Lung (tissue), 12 donors: ENCODE results near the gene PRKCA. TPM values are rescaled to one million over a fixed set of nuclear protein-coding genes. Genes with fewer than 3 reads are reported as not detected.

ENCODE experiments used
- ATAC-seq: fragments of 200-7000 bp; cut with Tn5 transposase; one replicate; pipeline ENCODE4 v1.9.1; 2020; ENCODE audit warnings: moderate number of reproducible peaks; ENCODE audit not compliant: insufficient read depth, low FRiP score
- DNase-seq, 3 donors: peaks; one replicate each; pipeline ENCODE4 v3.0.0-alpha.2; 2013 to 2017
- H3K27ac ChIP-seq, 2 donors: one replicate each; pipeline ENCODE4 v1.5.1; 2013; ENCODE audit warnings: mild to moderate bottlenecking in 2 of 2, moderate library complexity in 2 of 2, control low read depth in 1 of 2, inconsistent platforms in 1 of 2, low read depth in 1 of 2, low read length in 1 of 2
- H3K27me3 ChIP-seq, 3 donors: one replicate each; pipeline ENCODE4 v1.5.1; 2013; ENCODE audit warnings: low read length in 2 of 3; ENCODE audit not compliant: control insufficient read depth in 3 of 3, insufficient read depth in 3 of 3
- H3K36me3 ChIP-seq, 4 donors: one replicate each; pipeline ENCODE4 v1.5.1; 2013; ENCODE audit warnings: low read length in 4 of 4, mild to moderate bottlenecking in 1 of 4, moderate library complexity in 1 of 4; ENCODE audit not compliant: control insufficient read depth in 4 of 4, insufficient read depth in 4 of 4
- H3K4me1 ChIP-seq, 5 donors: one replicate each; pipeline ENCODE4 v1.5.1; 2013; ENCODE audit warnings: low read length in 5 of 5, mild to moderate bottlenecking in 2 of 5, moderate library complexity in 1 of 5; ENCODE audit not compliant: control insufficient read depth in 5 of 5, insufficient read depth in 5 of 5
- H3K4me3 ChIP-seq: one replicate; pipeline ENCODE4 v1.5.1; 2013; ENCODE audit warnings: mild to moderate bottlenecking, control low read depth, moderate library complexity
- H3K9ac ChIP-seq, 2 donors: one replicate each; pipeline ENCODE4 v1.5.1; 2013; ENCODE audit warnings: low read length in 2 of 2, control low read depth in 1 of 2; ENCODE audit not compliant: insufficient read depth in 1 of 2
- H3K9me3 ChIP-seq, 4 donors: one replicate each; pipeline ENCODE4 v1.5.1; 2013; ENCODE audit warnings: low read length in 3 of 4, mild to moderate bottlenecking in 1 of 4, moderate library complexity in 1 of 4; ENCODE audit not compliant: control insufficient read depth in 4 of 4, insufficient read depth in 3 of 4
- CTCF ChIP-seq: IDR thresholded peaks from 2 replicates; pipeline ENCODE4 v1.5.1; 2012; ENCODE audit warnings: mild to moderate bottlenecking; ENCODE audit errors: control extremely low read depth, extremely low read depth
- WGBS, 2 donors: extraction: QIAGEN DNeasy Blood & Tissue Kit; methylation state at CpG; one replicate each; pipeline ENCODE4 v1.1.7; 2013; 5-methylcytosine and 5-hydroxymethylcytosine counted together
- polyA plus RNA-seq, 2 donors: library from polyadenylated mRNA; stranded (reverse); fragments of 200-250 nt; gene quantifications; one replicate each; pipeline ENCODE4 v1.2.1, GENCODE V29; 2013
- total RNA-seq, 2 donors: library from RNA; depleted of rRNA in 1 of 2; stranded (reverse); fragments of >200 nt in 1 of 2; gene quantifications; one replicate each; pipeline ENCODE4 v1.2.1, GENCODE V29; 2014 to 2021
- donor health status: control.
- donor health status: control.
- donor health status: Bipolar disorder and iron deficiency.
- donor health status: healthy.
- donor health status: DM: yes; HTN: yes; CAD: no.

PRKCA gene
- total and polyA plus RNA-seq, 4 donors = 3.4 to 34.8 (median 13.8) TPM

- DNase-seq (peak in 1 of 3 donors; percentile 26), ATAC-seq (no peak)
- H3K36me3 ChIP-seq = peaks cover 0 to 11% (median 4%) of the 10 kb centered on the region in 4 donors
These were observed 482.4 kb downstream of the PRKCA start for GRCh38 chr17:66784621-66785364.

GRCh38 chr17:66786107-66786506 is 483.7 kb downstream of the PRKCA start:
- H3K27ac ChIP-seq = no peak overlapping the region
- H3K9ac ChIP-seq = no peak overlapping the region
- H3K36me3 ChIP-seq = peaks cover 0 to 11% (median 4%) of the 10 kb centered on the region in 4 donors
- no peaks in the 10 kb centered on the region for H3K27me3 ChIP-seq
- H3K9me3 ChIP-seq = peaks cover 0 to 6% (median 0%) of the 10 kb centered on the region in 4 donors
- H3K4me1 ChIP-seq = no peaks in the 10 kb centered on the region
- TF ChIP-seq CTCF = no peak
- DNase-seq = no peak
- H3K4me3 ChIP-seq = no peak overlapping the region
- ATAC-seq = no peak
- 85 to 90% methylated on average over 10 of the region's 10 CpGs for WGBS, 2 donors

More at GRCh38 chr17:66784621-66785364, 482.4 kb downstream of the PRKCA start:
- H3K27me3 ChIP-seq = no peaks in the 10 kb centered on the region
- H3K27ac ChIP-seq = no peak overlapping the region
- TF ChIP-seq CTCF = no peak
- no peak overlapping the region for H3K9ac ChIP-seq
- H3K4me3 ChIP-seq = no peak overlapping the region
- peaks cover 0 to 1% (median 0%) of the 10 kb centered on the region in 5 donors for H3K4me1 ChIP-seq
- WGBS, 2 donors = 79 to 92% methylated on average over 10 to 11 of the region's 11 CpGs
- H3K9me3 ChIP-seq = peaks cover 0 to 6% (median 0%) of the 10 kb centered on the region in 4 donors

- DNase-seq = no peak
- 82 to 86% methylated on average over 3 of the region's 3 CpGs for WGBS, 2 donors
- ATAC-seq = no peak
These were observed 485.5 kb downstream of the PRKCA start for GRCh38 chr17:66787914-66788313.

More at GRCh38 chr17:66787914-66788313, 485.5 kb downstream of the PRKCA start:
- Histone ChIP-seq H3K9me3 (peaks cover 0 to 8% (median 0%) of the 10 kb centered on the region in 4 donors), H3K4me1 (peaks cover 0 to 3% (median 0%) of the 10 kb centered on the region in 5 donors), H3K4me3 (no peak overlapping the region), H3K9ac (no peak overlapping the region), H3K27ac (no peak overlapping the region), H3K27me3 (no peaks in the 10 kb centered on the region), H3K36me3 (peaks cover 0 to 11% (median 4%) of the 10 kb centered on the region in 4 donors)
- TF ChIP-seq CTCF = no peak
